Neural crest cell (in vitro differentiated cells): ENCODE data around the gene CCDC178. TPM values are rescaled to one million over a fixed set of nuclear protein-coding genes. Genes with fewer than 3 reads are reported as not detected.

Experiments
- DNase-seq: peaks from one replicate; pipeline ENCODE4 v3.0.0; 2021; ENCODE audit warnings: low read depth, mixed read lengths, low spot score
- H3K27ac Mint-ChIP-seq: one replicate; pipeline ENCODE4 v1.8.0; 2021; ENCODE audit warnings: mild to moderate bottlenecking, mixed read lengths; ENCODE audit not compliant: unreplicated experiment
- H3K27me3 Mint-ChIP-seq: 2 replicates; pipeline ENCODE4 v1.8.0; 2021; ENCODE audit warnings: low read depth, mild to moderate bottlenecking, mixed read lengths
- H3K36me3 Mint-ChIP-seq: 2 replicates; pipeline ENCODE4 v1.8.0; 2021; ENCODE audit warnings: low read depth, mild to moderate bottlenecking, mixed read lengths
- H3K4me1 Mint-ChIP-seq: 2 replicates; pipeline ENCODE4 v1.8.0; 2021; ENCODE audit warnings: mixed read lengths
- H3K4me3 Mint-ChIP-seq: one replicate; pipeline ENCODE4 v1.8.0; 2021; ENCODE audit warnings: mild to moderate bottlenecking, mixed read lengths
- H3K9me3 Mint-ChIP-seq: 2 replicates; pipeline ENCODE4 v1.8.0; 2021; ENCODE audit warnings: mixed read lengths
- CTCF ChIP-seq: fragments of 200-600 bp; sonication (generic); conservative IDR thresholded peaks from 2 replicates; pipeline ENCODE4 v1.5.0; 2021; ENCODE audit warnings: antibody characterized with exemption, mild to moderate bottlenecking
- total RNA-seq: library from RNA; stranded (reverse); gene quantifications from 2 replicates; pipeline ENCODE4 v1.2.1, GENCODE V29; 2021

The CCDC178 gene
- total RNA-seq, 1 donor from 2014 or later = 0.42 TPM

GRCh38 chr18:33014060-33014796 is 426.3 kb downstream of the CCDC178 start:
- H3K27me3 Mint-ChIP-seq = no peaks in the 10 kb centered on the region
- no peak overlapping the region for H3K4me3 Mint-ChIP-seq
- TF ChIP-seq CTCF = no peak
- H3K27ac Mint-ChIP-seq = no peak overlapping the region
- H3K4me1 Mint-ChIP-seq = peaks cover 8% of the 10 kb centered on the region
- H3K36me3 Mint-ChIP-seq = no peaks in the 10 kb centered on the region
- DNase-seq = no peak
- H3K9me3 Mint-ChIP-seq = no peaks in the 10 kb centered on the region

DNA sequence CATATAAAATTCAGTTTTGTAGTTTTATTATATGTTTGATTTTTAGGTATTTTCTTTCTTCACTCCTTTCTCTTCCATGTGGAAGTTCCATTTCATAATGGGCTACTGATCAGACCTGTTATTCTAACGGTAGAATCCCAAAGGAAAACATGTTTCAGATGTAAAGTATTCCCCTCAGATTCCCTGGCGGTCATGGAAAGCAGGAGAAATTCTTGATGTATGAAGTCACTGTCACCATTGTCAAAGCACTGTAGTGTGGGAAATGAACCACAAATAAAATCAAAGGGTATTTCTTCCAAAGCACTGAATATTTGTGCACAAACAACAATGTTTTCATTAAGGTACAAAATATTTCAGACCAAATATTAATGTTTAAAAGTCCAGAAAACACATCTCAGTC is 430.4 kb downstream of the CCDC178 start:
- Mint-ChIP-seq H3K27me3 (no peaks in the 10 kb centered on the region), H3K27ac (no peak overlapping the region), H3K4me3 (no peak overlapping the region), H3K4me1 (peaks cover 8% of the 10 kb centered on the region), H3K9me3 (no peaks in the 10 kb centered on the region), H3K36me3 (no peaks in the 10 kb centered on the region)
- TF ChIP-seq CTCF = no peak
- no peak for DNase-seq

- TF ChIP-seq CTCF = no peak
- Mint-ChIP-seq H3K27me3 (no peaks in the 10 kb centered on the region), H3K4me3 (no peak overlapping the region), H3K4me1 (no peaks in the 10 kb centered on the region), H3K36me3 (no peaks in the 10 kb centered on the region), H3K9me3 (peaks cover 5% of the 10 kb centered on the region), H3K27ac (peak overlapping the region; percentile 93)
- no peak for DNase-seq
Observed at GRCh38 chr18:32998921-32999320, 441.6 kb downstream of the CCDC178 start.

- Mint-ChIP-seq H3K27ac (no peak overlapping the region), H3K9me3 (peaks cover 4% of the 10 kb centered on the region), H3K4me3 (no peak overlapping the region), H3K27me3 (no peaks in the 10 kb centered on the region), H3K4me1 (no peaks in the 10 kb centered on the region), H3K36me3 (no peaks in the 10 kb centered on the region)
- TF ChIP-seq CTCF = no peak
- no peak for DNase-seq
Observed at GRCh38 chr18:32998285-32998684, 442.2 kb downstream of the CCDC178 start.

DNA sequence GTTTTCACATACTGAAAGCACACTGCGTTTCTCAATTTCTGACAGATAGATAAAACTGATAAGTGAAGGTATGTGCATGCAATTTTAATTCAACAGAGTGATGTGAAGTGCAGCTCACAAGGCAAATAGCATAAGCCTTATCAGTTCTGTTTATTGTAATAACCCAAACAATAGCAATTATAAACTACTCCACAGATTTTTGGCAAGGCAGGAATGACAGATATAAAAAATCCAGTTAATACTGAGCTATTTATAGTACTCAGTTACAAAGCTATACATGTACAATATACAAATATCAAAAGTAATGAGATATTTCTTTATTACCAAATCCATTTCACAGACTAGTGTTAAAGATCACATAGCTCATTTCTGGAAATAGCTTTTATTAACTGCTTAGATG is 456.8 kb downstream of the CCDC178 start:
- Mint-ChIP-seq H3K4me3 (no peak overlapping the region), H3K4me1 (no peaks in the 10 kb centered on the region), H3K27me3 (no peaks in the 10 kb centered on the region), H3K36me3 (no peaks in the 10 kb centered on the region), H3K9me3 (peaks cover 2% of the 10 kb centered on the region), H3K27ac (no peak overlapping the region)
- TF ChIP-seq CTCF = no peak
- DNase-seq = no peak
